ENCODE data around the gene TMEM26. TPM values are rescaled to one million over a fixed set of nuclear protein-coding genes. Genes with fewer than 3 reads are reported as not detected.

Gene TMEM26
- total and polyA plus RNA-seq, 8 donors: 0.04 to 0.37 (median 0.11) TPM; not detected in 2

DNA sequence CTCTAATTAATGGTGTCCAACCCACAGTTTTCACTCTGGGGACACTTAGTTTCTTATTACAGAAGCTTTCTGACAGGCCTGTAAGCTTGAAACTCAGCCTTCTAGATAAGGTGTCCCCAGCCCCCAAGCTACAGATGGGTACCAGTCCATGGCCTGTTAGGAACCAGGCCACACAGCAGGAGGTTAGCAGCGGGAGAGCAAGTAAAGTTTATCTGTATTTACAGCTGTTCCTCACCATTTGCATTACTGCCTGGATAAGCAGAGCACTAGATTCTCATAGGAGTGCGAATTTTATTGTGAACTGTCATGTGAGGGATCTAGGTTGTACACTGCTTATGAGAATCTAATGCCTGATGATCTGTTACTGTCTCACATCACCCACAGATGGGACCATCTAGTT, 93.7 kb downstream of the TMEM26 start:
- TF ChIP-seq, protein P1, sequence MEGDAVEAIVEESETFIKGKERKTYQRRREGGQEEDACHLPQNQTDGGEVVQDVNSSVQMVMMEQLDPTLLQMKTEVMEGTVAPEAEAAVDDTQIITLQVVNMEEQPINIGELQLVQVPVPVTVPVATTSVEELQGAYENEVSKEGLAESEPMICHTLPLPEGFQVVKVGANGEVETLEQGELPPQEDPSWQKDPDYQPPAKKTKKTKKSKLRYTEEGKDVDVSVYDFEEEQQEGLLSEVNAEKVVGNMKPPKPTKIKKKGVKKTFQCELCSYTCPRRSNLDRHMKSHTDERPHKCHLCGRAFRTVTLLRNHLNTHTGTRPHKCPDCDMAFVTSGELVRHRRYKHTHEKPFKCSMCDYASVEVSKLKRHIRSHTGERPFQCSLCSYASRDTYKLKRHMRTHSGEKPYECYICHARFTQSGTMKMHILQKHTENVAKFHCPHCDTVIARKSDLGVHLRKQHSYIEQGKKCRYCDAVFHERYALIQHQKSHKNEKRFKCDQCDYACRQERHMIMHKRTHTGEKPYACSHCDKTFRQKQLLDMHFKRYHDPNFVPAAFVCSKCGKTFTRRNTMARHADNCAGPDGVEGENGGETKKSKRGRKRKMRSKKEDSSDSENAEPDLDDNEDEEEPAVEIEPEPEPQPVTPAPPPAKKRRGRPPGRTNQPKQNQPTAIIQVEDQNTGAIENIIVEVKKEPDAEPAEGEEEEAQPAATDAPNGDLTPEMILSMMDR (IDR thresholded peaks at IDR 0.05): no peak
- H3K36me3 ChIP-seq: no peaks in the 10 kb centered on the region
- no peak for DNase-seq
- intact Hi-C loops (cut with DNase I): no loop called here
- H3K27me3 ChIP-seq: no peaks in the 10 kb centered on the region
- H3K4me3 ChIP-seq: no peak overlapping the region
- WGBS, 2 donors: 69 to 71% methylated on average over 2 of the region's 2 CpGs
- ATAC-seq: no peak
- H3K27ac ChIP-seq: no peak overlapping the region
- no peak for FAIRE-seq
- H3K9me3 ChIP-seq: no peaks in the 10 kb centered on the region
- peaks cover 0 to 10% (median 4%) of the 10 kb centered on the region in 3 donors for H3K4me1 ChIP-seq

DNA sequence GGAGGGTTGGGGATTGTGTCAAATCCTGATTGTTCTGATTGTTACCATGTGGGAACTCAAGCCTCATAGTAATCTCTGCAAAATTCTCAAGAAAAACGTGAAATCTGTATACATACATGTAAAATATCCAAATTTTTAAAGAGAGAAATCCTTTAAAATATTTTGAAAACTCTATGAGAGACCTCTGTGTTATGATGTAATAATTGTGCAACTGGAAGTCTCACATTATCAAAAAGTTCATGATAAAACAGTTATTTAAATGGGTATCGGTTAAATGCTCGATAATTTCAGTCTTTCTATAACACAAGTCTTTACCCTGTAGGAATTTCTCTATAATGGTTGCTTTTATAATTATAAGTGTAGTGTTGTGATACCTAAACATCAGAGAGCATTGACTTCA, 95.5 kb downstream of the TMEM26 start:
- intact Hi-C loops (cut with DNase I): no loop called here

More for the DNA sequence above, 95.5 kb downstream of the TMEM26 start:
- no peak overlapping the region for H3K27ac ChIP-seq
- TF ChIP-seq, protein P1 (IDR thresholded peaks at IDR 0.05): no peak
- no peak for FAIRE-seq
- no peaks in the 10 kb centered on the region for H3K9me3 ChIP-seq
- no peak overlapping the region for H3K4me3 ChIP-seq
- ATAC-seq: no peak
- peaks cover 0 to 10% (median 4%) of the 10 kb centered on the region in 3 donors for H3K4me1 ChIP-seq
- H3K36me3 ChIP-seq: no peaks in the 10 kb centered on the region
- WGBS, 2 donors: 73 to 80% methylated on average over 3 of the region's 3 CpGs
- DNase-seq: no peak
- H3K27me3 ChIP-seq: no peaks in the 10 kb centered on the region

Other genes starting within 250 kb of the TMEM26 start
- gene CABCOCO1, start 209.5 kb upstream of the TMEM26 start, total RNA-seq: under 1 TPM in 2 of 6 donors, not detected in 4; 0.19 to 0.40 TPM
- 1 to 10 TPM in 1 of 2 donors, under 1 TPM in 1; 0.23 to 2.7 TPM for gene CABCOCO1, start 209.5 kb upstream of the TMEM26 start, polyA plus RNA-seq

Data from pancreas (tissue), 10 donors.